Putamen (tissue), 1 donor: Measurements from ENCODE around the gene PGP.

Experiments used
- DNase-seq: peaks from one replicate; pipeline ENCODE4 v3.0.0-alpha.2; 2016; ENCODE audit warnings: low spot score

The PGP gene

DNA sequence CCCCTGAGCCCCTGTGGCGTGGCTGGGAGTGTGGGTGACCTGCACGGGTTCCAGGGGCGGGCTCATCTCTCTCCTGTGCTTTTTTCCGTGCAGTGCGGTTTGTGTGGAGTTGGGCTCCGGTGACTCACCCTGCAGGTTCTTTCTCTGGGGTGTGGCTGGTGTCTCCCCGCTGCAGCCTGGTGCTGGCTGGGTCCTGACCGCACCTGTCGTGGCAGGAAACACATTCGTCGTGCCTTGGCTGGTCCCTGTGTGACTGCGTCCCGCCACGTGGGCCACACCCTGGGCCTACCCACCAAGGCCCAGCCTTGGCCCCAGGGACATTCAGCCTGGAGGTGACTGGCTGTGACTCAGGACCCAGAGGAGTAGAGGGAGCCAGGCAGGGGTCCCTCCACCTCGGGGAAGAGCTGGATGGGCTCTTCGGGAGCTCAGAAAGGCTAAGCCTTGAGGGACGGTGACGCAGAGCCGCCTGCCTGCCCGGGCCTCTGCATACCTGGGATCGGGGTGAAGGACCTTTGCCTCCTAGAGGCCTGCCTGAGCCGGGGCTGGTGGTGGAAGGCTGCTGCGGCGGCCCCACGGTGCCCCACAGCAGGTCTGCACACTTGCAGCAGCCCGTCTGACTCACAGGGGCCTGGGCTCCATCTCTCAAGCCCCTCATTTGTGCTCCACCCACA lies 51.3 kb downstream of the PGP start:
- DNase-seq: no peak

DNA sequence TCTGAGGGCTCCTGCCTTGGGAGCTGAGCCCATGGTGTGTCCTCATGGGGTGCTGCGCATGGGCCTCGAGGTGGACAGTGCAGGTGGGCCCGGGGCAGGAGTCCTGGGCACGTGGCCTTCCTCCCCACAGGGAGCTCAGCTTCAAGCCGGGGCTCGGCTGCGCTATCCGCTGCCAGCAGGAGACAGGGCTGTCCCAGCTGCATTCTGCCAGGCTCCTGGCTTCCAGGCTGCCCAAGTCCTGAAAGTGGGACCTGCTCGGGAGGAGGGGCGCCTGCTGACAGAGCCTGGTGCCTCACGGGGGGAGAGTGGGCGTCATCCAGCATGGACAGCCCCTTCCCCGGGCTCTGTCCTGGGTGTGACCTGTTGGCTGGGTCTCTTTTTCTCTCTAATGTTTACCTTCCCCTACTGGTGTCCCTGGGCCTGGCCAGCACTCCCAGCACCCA lies 51.9 kb downstream of the PGP start:
- DNase-seq: no peak

DNA sequence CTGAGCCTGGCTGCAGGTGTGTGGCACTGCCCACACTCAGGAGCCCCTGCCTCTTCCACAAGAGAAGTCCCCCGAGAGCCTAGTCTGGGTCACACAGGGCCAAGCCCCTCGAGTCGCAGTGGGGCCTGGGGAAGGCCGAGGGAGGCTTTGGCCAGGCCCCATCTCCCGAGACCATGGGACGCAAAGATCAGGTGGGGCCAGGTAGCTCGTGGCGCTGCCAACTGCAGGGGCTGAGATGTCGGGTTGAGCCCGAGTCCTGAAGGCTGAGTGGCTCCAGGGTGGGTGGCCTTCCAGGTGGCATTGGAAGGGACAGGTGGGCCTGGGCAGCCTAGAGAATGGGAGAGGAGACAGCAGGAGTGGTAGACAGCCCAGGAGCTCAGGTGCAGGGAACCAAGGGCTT lies 52.7 kb downstream of the PGP start:
- DNase-seq: no peak
